Measurements from ENCODE around the gene ACP7.

- TF ChIP-seq CTCF (IDR thresholded peaks at IDR 0.05; ENCODE audit: low read length), result no peak
- no peak for TF ChIP-seq EZH2phosphoT487 (IDR thresholded peaks at IDR 0.05; ENCODE audit: low read length)
These were observed 66.8 kb downstream of the ACP7 start for GRCh38 chr19:39150807-39151600.
